ENCODE data around the gene RXRA.

The RXRA gene

DNA sequence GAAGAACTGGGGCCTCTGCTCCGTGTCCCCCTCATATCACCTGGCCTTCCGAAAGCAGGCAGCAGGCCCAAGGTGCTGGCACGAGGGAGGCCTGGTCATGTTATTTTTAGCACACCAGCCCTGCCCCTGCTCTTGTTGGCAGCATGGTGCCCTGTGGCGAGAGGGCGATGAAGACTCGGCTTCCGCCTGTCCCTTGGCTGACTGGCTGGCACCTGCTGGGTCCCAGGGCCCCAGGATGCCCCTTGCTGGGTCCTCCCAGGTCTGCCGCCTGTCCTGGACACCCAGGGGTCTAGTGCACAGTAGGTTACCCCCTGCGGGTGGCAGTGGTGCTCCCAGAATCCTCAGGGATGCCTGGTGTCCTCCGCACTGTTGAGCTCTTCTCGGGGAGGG is 77.0 kb downstream of the RXRA start:
- no peak for DNase-seq (ENCODE audit: low spot score)

DNA sequence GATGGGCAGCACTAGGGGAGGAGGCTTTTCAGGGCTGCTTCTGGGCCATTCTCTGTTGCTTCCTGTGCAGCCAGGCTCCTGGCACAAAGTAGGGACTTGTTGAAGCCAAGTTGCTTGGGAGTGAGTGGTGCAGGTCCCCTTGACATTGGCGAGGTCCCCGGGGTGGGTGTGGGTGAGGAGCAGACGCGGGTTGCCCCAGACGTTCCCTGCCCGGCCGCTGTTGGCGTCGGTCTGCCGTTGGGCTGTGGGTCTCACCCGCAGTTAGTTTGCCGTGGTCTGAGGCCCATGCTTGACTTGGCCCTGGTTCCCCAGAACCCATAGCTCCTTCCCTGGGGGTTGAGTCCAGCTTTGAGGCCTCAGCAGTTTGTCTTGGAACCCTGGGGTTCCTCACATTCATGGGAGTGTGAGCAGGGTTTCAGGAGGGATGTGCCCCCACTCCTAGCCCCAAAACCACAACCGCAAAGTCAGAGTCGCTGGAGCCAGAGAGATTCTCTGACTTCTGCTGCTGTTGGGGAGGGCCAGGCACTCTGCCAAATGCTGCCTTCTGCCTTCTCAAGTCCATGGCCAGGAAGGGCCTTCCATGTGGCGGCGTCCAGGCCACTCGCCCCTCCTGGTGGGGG is 77.5 kb downstream of the RXRA start:
- no peak for DNase-seq (ENCODE audit: low spot score)

DNA sequence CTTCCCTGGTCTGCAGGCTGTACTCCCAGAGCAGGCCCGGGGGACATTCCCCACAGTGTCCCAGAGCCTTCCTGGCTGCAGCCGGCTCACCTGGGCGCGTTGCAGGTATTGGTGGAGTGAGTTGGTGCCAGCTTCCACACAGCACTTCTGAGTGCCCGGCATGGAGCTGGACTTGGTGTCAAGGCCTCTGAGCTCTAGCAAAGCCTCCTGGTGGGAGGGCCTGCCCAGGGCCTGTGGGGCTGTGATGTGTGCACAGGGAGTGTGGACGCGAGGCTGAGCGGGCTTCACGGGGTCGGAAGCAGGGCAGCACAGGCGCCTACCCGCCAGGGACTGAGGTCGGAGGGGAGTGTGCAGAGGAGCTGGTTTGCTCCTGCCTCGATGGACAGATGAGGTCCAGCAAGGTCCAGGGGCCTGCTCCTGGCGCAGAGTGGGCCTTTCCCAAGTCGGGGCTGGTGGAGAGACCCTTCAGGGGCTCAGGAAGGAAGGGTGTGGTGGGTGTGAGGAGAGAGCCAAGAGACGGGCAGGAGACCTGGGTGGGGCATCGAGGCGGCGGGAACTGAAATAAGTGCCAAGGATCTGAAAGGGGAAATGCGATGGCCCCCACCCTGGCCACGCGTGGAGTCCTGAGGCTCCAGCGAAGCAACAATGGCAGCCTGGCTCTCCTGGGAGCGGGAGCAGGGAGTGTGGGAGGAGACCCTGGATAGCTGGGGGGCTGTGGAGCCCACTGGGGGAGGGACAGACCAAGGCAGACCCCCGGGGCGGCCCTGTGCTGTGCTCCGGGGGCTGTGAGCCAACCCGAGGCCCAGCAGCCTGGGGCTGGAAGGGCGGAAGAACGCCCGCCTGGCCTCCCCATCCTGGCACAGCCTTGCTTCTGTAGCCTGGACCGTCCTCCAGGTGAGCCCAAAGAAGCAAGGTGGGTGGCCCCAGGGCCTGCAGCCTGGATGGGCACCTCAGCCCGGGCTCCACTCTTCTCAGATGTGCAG is 78.4 kb downstream of the RXRA start:
- no peak for DNase-seq (ENCODE audit: low spot score)

DNA sequence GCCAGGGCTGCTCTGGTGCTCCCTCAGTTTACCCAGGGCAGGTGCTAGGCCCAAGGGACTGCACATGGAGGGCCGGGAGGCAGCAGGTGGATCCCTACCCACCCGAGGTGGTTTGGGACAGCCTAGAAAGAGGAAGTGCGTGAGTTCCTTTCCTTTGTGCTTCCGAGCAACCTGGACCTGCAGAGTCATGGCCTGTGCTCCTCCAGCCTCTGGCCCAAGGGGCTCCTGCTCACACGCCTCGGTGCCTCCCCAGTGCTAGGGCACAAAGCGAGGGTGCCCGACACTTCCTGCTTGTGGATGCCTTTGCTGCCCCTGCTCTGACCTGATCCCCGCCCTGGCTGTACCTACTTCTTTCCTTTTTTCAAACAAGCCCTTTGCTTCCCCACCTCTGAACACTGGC is 79.3 kb downstream of the RXRA start:
- DNase-seq (ENCODE audit: low spot score), result no peak

DNA sequence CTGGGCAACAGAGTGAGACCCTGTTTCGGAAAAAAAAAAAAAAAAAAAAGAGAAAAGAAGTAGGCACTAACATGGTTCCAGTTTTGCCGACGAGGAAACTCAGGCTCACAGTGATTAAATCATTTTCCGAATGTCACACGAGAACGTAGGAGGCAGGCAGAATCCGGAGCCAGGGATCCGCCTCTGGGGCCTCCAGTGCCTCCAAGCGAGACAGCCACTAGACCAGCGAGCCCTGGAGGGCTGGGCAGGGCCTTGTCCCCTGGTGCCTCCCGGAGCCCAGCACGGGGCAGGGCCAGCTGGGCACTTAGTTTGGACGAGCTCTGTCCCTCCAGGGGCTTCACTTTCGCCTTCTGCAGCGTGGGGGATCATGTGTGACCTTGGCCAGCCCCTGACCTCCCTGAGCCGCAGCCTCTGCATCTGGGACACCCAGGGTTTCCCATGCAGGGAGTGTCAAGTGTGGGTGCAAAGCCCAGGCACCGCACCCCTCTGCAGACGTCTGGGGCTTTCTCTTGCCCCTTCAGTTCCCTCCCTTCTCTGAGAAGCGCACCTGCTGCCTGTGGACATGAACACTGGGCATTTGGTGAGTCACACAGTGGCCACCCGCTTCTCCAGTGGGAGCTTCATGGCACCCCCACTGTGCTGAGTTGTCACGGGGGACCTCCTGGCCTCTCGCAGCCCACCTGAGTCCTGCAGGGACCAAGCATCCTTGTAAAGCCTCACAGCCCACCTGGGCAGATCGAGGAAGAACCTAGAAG is 80.3 kb downstream of the RXRA start:
- DNase-seq (ENCODE audit: low spot score), result no peak

DNA sequence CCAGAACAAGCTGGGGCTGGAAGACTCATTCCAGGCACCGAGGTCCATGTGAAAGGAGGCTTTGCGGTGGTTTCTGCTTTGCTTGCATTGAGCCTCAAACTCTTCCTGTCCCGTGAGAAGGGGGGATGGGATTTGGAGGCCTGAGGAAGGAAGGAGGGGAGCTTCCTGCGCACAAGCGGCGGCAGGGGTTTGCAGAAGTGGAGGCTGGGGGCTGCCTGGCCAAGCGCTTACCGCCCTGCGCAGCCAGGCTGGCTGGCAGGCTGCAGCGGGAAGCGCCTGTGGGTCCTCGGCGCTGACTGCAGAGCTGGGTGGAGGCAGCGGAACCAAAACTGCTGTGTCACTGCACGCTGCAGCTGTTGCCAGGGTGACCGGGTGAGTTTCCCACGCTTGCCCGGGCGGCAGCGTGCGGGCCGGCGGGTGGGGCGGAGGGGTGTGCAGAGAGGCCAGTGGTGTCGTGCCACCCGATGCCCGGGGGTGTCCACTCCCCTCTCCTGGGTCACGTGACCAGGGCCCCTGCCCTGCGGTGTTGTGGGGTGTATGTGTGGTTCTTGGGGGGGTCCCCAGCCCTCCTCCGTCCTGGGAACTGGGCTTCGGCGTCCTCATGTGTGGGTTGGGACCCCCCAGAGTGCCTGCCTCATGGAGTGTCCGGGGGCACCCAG is 81.0 kb downstream of the RXRA start:
- DNase-seq (ENCODE audit: low spot score), result peak; percentile 87

DNA sequence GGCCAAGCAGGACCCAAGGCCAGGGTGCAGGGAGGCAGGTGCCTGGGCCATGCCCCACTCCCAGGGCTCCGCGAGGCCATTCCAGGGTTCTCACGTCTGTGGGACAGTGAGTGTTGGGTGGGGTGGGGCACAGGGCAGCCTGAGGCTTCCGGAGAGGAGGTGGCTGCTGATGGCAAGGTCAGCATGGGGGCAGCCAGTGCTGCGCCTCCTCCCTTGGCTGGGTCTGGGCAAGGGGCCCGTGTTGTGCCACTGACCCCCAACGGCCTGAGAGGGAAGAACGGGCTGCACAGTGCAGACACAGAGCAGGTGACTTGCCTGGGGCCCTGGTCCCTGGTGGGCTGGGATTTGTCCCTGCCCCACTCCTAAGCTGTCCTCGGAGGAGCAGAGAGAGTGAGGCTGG is 82.1 kb downstream of the RXRA start:
- no peak for DNase-seq (ENCODE audit: low spot score)

DNA sequence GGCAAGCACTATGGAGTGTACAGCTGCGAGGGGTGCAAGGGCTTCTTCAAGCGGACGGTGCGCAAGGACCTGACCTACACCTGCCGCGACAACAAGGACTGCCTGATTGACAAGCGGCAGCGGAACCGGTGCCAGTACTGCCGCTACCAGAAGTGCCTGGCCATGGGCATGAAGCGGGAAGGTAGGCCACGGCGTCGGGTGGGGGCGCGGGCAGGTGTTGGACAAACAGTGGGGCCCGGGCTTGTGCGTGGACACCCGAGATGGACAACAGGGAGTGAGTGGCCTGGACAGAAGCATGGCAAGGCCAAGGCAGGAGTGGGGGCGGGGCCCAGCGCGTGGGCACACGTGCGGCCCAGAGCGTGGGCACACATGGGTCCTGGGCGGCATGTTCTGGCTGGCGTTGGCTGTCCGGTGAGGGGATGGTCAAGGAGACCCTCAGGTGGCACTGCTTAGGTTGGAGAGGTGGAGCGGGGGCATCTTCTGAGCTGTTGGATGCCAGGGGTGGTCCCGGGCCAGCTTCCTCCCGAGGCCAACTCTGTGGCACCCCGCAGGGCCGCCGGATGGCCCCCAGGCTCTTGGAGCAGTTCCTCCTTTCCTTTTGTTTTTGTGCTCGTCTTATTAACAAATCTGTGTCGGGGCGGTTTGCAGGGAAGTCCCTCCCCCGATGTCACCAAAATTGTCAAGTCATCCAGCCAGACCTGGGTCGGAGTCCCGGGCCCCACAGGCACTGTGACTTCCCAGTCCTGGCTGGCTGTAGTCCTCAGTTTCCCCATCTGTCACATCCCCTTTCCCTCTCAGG is 82.9 kb downstream of the RXRA start:
- DNase-seq (ENCODE audit: low spot score), result no peak

DNA sequence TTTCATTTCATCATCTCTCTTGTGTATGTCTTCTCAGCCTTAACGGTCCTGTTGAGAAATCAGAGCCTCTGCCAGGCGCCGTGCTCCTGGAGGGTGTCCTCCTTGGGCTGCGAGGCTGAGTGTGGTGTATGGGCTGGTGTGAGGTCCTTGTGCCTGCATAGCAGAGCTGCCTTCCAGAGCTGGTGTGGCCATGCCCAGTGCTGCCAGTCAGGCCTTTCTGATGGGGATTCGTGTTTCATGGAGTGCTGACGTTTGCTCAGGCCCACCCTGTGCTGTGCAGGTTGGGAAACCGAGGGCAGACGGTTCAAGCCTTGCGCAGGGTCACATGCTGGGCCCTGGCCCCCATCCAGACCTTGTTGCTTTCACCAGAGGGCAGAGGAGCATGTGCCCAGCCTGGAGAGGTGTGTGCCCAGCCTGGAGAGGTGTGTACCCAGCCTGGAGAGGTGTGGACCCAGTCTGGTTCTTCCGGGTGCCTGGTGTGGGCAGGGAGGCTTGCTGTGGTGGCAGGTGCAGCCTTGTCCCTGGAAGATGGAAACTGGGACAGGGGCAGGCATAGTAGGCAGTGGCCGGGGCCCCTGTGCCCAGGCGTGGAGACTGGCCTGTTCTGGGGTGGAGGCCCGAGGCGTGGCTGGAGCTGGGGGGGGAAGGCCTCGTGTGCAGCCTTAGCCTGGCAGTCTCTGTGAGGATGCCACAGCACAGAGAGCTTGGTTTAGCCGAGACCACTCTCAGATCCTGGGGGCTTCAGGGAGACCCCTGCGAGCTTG is 84.0 kb downstream of the RXRA start:
- DNase-seq (ENCODE audit: low spot score), result no peak

DNA sequence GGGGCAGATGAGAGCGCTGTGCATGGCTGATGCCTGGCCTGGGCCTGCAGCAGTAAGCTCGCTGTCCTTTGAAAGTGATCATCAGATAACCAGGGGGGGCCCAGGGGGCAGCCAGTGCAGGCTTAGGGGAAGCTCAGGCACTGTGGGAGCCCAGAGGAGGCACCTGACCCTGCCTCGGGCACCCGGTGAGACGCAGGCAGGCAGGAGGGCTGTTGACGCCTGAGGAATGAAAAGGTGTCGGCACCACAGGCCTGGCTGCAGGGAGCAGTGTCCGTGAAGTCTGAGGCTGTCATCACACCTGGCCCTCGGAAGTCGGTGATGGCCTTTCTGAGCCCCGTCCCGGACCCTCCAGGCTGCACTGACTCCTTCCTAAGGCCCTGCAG is 84.6 kb downstream of the RXRA start:
- DNase-seq (ENCODE audit: low spot score), result no peak

DNA sequence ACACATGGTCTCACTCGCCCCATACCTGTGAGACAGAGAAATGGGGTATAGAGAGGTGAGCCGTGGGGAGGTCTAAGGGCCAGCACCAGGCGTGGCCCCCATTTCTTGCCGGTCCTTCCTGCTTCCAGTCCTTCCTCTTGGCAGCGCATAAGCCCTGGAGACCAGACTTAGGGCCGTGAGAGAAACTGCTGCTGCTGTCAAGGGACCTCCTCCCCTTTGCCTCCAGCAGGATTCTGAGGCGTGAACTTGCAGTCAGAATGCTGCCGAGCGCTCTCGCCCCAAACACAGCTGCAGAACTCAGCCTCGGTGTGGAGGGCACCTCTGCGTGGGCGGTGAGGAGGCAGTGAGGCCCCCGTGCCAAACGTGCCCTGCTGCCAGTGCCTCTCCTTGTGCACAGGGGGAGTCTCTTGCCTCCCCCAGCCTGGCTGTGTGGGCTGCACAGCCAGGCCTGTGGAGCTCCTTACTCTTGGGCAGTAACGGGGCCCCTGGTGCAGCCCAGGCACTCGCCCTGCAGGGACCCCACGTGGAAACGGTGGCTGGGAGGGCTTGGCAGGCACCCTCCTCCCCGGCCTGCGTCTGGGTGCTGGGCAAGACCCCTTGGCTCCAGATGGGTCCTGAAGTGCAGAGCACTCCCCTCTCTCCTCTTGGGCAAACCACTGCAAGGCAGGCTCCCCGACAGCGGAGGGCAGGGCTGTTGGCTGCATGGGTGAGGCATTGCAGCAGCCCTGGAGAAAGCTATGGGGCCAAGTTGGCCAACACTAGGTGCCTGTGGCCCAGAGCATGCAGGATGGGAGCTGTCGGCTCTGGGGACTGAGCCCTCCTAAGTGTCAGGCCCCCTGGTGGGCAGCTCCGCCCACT is 85.4 kb downstream of the RXRA start:
- no peak for DNase-seq (ENCODE audit: low spot score)

DNA sequence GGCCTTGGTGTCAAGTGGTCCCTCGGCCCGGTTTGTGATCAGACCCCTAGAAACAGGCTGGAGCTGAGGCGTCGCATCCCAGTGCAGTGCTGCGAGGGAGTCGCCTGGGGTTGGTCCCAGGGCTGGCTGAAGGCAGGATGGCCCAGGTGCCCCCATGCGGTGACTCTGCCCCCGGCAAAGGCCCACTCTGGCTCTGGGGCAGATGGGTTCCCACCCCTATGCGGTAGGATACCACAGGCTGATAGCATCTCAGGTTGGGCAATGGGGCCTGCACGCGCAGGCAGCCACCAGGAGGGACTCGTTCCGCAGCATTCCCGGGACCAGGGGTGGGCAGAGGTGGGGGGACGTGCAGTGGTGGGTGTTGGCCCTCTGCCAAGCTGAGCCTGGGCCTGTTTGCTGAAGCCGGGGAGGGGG is 86.0 kb downstream of the RXRA start:
- DNase-seq (ENCODE audit: low spot score), result no peak

DNA sequence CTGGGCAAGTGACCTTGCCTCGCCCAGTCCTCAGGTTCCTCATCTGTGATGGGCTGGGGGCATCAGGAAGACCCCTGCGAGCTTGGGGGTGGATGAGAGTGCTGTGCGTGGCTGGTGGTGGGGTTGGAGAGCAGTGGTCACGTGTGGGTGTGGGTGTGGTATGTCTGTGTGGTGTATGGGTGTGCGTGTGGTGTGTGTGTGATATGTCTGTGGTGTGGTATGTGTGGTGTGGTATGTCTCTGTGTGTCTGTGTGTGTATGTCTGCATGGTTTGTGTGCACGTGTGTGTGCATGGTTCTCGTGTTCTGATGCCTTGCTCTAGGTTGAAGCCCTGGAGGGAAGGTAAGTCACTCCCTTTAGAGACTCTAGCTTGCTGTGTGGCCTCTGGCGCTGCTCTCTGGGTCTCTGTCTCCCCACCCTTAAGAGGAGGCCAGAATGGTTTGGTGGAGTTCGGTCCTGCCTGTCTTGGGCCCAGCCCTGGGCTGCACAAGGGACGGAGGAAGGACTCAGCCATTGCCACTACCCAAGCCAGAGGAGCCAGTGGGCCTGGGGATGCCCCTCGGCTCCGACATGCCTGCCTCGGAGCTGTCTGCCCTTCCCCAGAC is 87.0 kb downstream of the RXRA start:
- no peak for DNase-seq (ENCODE audit: low spot score)

DNA sequence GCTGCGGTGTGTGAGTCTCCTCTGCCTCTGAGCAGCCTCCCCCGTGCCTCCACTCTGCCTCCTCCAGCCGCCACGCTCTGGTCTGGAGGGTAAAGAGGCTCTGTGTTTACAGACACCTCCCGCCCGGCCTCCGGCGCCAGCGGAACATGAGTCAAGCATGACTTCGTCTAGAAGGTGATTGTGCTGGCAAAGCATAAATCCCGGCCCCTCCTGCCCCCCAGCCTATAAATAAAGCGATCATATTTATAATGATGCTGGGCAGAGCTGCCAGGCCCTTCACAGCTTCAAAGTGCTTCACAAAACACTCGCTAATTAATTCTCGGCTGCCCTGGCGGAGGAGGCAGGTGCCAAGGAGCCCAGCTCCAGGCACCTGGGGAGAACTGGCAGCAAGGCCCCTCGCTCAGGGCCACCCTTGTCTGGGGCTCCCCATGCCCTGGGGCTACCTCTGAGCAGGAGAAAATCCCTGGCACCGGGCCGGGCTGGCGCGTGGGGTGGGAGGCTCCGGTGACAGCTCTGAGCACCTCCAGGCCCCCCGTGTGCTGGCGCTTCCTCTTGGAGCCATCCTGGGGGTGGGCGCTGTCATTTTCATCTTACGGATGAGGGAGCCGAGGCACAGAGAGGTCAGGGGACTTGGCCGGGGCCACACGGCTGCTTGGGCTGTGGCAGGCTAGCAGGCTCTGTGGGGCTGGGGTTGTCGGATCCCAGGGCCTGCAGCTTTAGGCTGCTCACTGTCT is 87.8 kb downstream of the RXRA start:
- no peak for DNase-seq (ENCODE audit: low spot score)

DNA sequence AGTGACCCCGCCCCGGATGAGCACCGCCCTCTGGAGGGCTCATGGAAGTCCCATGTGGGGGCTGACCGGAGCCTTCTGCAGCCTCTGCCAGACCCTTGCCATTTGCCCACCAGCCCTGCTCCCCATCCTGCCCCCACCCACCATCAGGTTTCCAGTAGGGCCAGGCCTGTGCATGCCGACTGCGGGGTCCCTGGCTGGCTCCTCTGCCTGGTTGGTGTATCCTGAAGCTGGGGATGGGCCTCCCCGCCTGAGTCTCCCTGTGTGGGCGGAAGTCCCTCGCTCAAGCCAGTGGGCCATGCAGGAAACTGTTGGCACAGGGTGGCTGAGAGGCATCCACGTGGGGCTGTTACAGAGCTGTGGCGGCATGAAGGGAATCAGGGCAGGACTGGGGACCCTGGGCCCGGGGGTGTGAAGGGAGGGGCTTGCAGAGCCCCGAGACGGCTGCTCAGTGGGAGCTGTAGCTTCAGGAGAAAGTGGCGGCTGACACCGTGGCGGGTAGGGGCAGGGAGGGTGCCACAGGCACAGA is 88.7 kb downstream of the RXRA start:
- no peak for DNase-seq (ENCODE audit: low spot score)

DNA sequence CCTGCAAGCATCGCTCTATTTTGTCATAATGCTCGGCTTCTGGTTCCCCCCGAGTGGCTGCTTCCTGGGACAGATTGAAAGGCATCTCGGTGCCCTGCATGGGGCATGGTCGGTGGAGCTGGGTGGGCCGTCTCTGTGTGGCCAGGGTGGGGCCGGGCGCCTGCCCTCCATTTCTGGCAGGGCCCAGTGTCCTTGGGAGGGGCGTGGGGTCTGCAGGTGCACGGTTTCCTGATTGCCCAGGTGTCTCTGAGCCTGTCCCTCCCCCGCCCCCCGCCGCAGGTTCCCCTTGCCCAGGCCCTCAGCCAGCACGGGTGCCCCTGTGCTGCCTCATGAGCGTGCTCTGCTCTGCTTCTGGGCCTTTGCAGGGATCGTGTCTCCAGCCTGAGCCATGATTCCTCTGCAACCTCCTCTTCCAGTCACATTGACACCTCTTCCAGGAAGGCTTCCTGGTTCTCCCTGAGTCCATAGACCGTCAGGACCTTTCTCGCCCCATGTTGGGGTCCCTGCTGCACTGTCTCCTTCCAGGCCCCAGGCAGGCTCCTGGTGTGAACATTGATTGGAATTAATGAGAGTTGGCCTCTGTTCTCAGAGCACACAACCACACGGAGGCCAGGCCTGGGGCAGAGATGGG is 90.2 kb downstream of the RXRA start:
- DNase-seq (ENCODE audit: low spot score), result no peak

DNA sequence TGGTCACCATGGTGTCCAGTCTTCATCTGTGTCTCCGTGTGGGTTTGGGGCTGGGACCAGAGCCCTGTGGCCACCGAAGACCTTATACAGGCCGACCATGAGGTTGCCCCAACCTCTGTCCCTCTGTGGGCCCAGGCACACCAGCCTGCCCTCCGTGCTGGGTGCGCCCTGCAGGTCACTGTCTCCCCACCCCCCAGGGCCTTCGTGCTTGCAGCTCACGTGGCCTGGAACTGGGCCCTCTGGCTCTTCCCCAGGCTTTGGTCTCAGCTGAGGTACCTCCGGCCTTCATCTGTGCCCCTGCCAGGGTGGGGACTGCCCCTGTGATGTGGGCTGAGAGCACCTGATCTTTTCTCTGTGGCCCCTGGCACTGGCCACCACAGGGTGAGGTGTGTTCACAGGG is 92.1 kb downstream of the RXRA start:
- no peak for DNase-seq (ENCODE audit: low spot score)
